NCI-H526 treated with DMSO at 0.1 percent for 48 hours (cell line): ENCODE measurements around the gene HOXB3.
"Not testable (repeated sequence)": the region's sequence is repeated elsewhere in the genome, so short reads cannot be mapped to it uniquely, and the experiment has no call there.

Experiments used
- DNase-seq: peaks from one replicate; lab custom pipeline; 2025; lab: John Stamatoyannopoulos, UW

The HOXB3 gene

GRCh38 chr17:48526608-48527546 is 63.2 kb downstream of the HOXB3 start:
- no peak for DNase-seq

DNA sequence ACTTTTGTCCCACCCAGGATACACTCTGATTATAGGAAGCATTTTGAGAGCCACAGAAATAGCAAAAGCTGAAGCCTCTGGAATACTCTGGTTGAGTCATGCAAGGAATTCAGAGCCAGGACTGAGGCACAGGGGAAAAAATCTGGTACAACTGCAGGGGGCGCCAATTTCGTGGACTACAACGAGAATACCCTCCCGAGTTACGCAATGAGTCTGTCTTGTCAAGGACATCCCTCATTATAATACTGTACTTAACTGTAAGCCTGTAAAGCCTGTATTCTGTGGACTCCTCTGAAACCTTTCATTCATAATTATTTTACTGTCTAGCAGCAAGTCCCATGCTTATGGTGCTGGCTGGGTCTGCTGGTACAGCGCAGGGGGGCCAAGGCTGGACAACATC is 67.0 kb downstream of the HOXB3 start:
- DNase-seq, result no peak

DNA sequence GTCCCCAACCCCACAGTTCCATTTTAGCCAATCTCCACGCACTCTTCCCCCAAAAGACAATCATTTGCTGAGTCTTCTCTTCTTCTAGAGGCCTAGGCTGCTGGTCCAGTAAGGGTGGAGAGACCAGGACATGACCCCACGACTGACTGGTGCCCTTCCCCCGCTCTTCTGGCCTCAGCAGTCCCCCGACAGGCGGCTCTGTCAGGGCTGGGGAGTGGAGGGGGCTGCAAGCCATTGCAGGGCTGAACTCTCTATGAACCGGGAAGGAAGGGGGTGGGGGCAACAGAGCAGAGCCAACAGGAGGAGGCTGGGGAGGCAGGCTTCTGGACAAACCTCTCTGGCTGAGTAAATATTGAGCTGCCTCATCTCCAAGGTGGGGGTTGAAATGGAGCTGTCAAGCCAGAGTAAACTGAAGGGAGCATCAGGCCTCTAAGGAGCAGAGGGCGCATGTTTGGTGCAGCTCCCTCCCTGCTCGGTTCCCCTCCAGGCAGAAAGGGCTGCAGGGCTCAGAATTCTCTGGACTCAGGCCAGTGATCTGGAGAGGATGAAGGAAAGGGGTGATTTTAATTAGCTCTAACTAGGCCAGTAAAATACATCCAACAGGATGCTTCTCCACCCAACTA is 67.9 kb downstream of the HOXB3 start:
- no peak for DNase-seq

GRCh38 chr17:48520631-48521079 is 69.4 kb downstream of the HOXB3 start:
- DNase-seq, result no peak

DNA sequence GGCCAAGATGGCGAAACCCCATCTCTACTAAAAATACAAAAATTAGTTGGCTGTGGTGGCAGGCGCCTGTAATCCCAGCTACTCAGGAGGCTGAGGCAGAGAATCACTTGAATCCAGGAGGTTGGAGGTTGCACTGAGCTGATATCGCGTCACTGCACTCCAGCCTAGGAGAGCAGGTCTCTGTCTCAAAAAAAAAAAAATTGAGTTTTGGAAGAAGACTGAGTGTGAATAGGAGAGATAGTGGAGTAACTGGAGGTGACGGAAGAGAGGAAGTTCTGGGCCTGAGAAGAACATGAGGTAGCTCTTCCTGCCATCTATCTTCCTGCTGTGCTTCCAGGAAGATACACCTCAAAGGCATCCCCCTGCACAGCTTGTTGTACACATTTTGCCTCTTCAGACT is 70.6 kb downstream of the HOXB3 start:
- no peak for DNase-seq

DNA sequence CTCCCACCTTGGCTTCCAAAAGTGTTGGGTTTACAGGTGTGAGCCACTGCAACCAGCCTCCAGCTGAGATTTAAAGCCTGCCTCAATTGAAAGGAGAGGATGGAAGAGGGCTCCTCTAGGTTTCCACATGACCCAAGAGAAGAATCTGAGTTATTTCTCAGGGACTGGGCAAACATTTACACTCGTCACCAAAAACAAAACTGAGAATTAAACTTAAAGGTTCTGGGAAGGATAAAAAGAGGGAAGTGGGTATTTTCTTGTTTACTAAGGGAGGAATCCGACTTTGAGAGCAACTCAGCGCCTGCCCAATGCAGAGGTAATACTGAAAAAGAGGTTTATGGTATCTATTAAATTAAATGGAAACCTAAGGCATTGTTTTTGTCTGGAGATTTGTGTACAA is 72.6 kb downstream of the HOXB3 start:
- DNase-seq, result no peak

GRCh38 chr17:48515925-48516900 is 73.8 kb downstream of the HOXB3 start:
- DNase-seq, result no peak

DNA sequence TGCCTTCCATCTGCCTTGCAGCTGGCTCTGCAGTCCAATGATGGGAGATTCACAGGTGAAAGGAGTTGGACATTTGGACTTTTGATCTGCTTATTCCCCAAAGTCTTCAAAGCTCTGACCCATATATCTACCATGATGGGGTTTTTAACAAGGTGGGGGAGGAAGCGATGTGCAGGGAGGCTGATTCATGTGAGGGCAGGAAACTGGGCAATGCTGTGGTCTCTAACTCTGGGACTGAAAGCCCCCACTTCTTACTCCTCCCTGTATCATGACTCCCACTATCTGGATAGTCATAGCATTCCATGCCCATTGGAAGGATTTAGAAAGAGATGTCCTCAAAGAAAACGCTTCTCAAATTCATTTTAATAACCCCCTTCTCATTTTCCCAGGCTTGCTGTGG is 75.6 kb downstream of the HOXB3 start:
- no peak for DNase-seq

DNA sequence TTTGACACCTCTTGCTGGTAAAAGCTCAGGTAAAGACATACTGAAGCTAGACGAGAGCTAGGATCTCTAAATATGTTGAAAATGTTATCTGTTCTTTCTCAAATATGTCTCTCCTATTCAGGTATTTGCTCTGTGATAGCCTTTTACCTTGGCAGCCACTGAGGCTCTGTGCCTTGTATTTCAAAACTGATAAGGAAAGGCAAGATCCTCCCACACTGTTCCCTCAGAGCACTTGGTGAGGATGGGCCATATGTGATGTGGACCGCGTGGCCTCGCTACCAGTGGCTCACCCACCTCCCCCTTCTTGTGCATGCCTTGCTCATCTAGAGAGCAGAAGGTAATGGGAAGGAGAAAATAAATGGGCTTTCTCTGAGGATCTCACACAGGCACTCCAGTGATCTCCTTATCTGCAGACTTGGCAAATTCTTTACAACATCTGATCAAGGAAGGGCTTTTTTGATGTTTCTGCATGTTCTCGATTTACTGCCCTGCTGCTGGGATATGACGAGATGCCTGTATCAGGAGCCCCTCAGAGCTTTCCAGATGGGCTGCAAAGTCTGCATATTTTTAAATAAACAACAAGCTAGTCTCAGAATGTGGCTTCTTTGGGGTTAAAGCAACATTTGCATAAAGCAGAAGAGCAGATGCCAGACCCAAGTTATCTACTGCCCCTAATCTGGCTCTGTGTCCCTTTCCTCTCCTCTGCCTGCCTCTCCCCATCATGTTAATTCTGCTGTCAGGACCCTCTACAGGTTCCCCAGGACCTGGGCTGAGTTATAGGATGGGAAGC is 76.2 kb downstream of the HOXB3 start:
- DNase-seq, result no peak

GRCh38 chr17:48513097-48513496 is 76.9 kb downstream of the HOXB3 start:
- no peak for DNase-seq

DNA sequence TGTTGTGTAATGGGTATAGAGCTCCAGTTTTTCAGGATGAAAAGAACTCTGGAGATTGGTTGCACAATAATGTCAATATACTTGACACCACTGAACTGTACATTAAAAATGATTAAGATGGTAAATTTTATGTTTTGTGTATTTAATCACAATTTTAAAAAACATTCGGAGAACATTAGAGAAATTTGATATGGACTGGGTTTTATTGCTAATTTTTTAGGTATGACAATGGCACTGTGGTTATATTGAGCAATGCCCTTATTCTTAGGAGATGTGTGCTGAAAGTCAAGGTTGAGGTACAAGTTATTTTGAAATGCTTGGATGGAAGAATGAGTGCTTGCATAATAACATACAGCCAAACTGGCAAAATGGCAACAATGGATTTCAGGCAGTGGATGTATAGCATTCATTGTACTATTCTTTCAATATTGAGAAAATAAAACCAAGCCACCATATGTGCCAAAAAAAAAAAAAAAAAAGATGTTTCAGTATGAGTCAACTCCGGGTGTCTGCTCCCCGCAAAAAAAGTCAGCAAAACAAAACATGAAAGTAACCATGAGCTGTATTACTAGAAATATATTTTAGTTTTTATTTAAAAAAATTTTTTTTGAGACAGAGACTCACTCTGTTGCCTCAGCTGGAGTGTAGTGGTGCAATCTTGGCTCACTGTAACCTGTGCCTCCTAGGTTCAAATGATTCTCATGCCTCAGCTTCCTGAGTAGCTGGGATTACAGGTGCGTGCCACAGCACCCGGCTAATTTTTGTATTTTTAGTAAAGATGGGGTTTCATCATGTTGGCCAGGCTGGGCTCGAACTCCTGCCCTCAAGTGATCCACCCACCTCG is 79.1 kb downstream of the HOXB3 start:
- no peak for DNase-seq

GRCh38 chr17:48510381-48510760 is 79.7 kb downstream of the HOXB3 start:
- DNase-seq, result no peak

DNA sequence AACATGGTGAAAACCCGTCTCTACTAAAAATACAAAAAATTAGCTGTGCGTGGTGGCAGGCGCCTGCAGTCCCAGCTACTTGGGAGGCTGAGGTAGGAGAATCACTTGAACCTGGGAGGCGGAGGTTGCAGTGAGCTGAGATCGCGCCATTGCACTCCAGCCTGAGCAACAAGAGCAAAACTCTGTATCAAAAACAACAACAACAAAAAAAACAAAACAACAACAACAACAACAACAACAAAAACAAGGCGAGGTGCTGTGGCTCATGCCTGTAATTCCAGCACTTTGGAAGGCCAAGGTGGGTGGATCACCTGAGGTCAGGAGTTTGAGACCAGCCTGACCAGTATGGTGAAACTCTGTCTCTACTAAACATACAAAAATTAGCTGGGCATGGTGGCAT is 80.3 kb downstream of the HOXB3 start:
- not testable (repeated sequence) for DNase-seq

DNA sequence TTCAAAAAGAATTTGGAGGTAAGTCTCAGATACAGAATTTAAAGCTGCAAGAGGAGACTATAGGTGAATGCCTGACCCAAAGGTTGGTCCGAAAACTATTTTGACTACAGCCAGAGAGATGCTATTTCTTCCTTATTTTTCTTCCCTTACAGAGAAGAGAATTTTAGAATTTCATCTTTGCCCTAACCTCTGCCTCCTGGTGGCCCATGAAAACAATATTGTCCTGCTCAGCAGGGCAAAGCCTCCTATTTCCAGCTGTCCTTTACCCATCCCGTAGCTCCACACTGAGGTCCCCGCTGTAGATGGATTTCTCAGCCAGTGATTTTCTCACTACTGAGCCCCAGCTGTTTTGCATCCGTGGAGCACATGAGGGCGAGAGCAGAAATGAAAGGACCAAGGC is 83.8 kb downstream of the HOXB3 start:
- DNase-seq, result no peak

DNA sequence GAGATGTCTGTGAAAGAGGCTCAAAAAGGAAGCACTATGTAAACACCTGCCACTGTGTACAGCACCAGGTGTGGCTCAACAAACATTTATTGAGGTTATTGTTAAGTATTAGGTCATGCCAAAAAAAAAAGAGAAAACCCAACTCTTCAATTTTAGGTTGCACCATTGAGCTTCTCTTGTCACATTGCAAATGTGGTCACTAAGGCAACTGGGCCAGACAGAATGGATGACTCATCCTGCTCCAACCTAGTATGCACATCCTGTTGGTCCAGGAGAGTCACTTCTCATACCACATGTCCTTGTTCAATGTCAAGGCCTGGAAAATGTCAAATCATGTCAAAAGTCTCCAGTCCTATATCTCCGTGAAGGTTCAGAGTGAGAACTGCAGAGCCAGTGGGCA is 84.3 kb downstream of the HOXB3 start:
- no peak for DNase-seq

DNA sequence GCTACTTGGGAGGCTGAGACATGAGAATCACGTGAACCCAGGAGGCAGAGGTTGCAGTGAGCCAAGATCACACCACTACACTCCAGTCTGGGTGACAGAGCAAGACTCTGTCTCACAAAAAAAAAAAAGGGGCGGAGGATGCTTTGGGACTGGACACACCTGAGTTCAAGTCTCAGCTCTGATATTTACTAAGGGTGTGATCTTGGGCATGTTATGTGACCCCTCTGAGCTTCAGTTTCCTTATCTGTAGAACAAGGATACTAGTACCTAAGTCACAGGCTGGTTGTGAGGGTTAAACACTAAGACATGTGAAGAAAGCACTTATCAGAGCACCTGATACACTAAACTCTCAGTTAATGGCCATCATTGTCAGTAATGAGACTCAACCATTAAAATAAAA is 85.1 kb downstream of the HOXB3 start:
- DNase-seq, result no peak

DNA sequence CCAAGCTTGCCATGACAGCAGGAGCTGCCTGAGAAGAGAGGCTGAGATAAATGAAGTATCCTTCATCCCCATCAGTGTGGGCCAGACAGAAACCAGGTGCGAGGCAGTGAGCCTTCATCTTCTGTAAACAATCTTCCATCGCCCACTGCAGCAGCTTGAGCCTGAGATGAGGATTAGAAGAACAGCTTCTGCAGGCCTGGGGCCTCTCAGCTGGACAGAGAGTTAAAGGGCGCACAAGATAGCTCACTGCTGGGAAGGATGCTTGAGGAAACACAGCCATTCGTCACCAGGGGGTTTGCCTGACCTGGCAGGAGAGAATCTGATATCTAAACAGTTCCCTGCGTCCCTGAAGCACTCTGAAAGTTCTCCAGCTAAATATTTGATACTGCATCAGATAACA is 86.3 kb downstream of the HOXB3 start:
- no peak for DNase-seq

GRCh38 chr17:48502901-48503300 is 87.1 kb downstream of the HOXB3 start:
- no peak for DNase-seq

DNA sequence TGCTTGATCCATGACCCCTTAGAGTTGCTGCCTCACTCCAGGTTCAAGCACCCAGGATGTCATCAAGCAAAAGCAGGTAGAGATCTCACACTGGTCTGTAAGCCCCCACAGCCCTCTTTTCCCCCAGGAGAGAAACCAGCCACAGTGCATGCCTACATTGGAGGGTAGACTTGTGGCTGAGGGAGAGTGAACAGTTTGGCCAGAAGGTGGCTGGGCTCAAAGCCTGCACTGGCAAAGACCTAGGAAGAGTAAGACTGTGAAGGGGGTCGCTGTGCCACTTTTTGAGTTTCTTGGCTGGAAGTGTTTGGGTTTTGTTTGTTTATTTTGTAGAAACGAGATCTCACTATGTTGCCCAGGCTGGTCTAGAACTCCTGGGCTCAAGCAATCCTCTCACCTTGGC is 87.7 kb downstream of the HOXB3 start:
- no peak for DNase-seq
